Measurements from ENCODE around the gene PDCD1LG2. TPM values are rescaled to one million over a fixed set of nuclear protein-coding genes. Genes with fewer than 3 reads are reported as not detected.

PDCD1LG2 gene
- total RNA-seq, 1 experiment from 2014 or later: not detected

DNA sequence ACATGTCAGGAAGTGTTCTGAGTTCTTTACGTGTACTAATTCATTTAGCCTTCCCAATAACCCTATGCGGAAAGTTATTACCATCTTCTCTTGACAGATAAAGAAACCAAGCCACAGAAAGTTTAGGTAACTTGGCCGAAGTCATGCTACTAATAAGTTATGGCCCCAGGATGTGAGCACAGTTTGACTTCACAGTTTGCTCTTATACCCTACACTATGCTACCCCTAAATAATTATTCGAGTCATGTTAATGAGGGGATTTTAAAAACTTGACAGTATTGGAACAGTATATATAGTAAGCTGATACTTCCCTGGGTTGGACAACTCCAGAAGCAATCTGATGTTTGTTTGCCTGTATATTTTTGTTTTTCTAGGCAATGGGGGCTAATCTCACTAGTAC, 29.4 kb upstream of the PDCD1LG2 start:
- H3K27ac ChIP-seq (ENCODE audit: insufficient read length, low read depth, low read length): no peak overlapping the region
- peaks cover 2 to 8% (median 4%) of the 10 kb centered on the region in 3 experiments; a peak in 4 of 7 replicates for H3K36me3 Mint-ChIP-seq (ENCODE audit: insufficient read depth in 1 of 3, low read depth in 3 of 3)
- TF ChIP-seq, protein P1, sequence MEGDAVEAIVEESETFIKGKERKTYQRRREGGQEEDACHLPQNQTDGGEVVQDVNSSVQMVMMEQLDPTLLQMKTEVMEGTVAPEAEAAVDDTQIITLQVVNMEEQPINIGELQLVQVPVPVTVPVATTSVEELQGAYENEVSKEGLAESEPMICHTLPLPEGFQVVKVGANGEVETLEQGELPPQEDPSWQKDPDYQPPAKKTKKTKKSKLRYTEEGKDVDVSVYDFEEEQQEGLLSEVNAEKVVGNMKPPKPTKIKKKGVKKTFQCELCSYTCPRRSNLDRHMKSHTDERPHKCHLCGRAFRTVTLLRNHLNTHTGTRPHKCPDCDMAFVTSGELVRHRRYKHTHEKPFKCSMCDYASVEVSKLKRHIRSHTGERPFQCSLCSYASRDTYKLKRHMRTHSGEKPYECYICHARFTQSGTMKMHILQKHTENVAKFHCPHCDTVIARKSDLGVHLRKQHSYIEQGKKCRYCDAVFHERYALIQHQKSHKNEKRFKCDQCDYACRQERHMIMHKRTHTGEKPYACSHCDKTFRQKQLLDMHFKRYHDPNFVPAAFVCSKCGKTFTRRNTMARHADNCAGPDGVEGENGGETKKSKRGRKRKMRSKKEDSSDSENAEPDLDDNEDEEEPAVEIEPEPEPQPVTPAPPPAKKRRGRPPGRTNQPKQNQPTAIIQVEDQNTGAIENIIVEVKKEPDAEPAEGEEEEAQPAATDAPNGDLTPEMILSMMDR (conservative IDR thresholded peaks at IDR 0.05): no peak

More for the DNA sequence above, 29.4 kb upstream of the PDCD1LG2 start:
- no peaks in the 10 kb centered on the region for H3K27me3 ChIP-seq (ENCODE audit: insufficient read depth, low read length)
- Mint-ChIP-seq H3K4me1 (peaks cover 4 to 6% of the 10 kb centered on the region in 2 experiments; a peak in 3 of 4 replicates), H3K27ac (no peak overlapping the region), H3K9me3 (peaks cover 11 to 15% of the 10 kb centered on the region in 2 experiments), H3K4me3 (no peak overlapping the region), H3K27me3 (ENCODE audit: low read depth) (peaks cover 7% of the 10 kb centered on the region; the same call in 1 of the 2 replicates)
- no peaks in the 10 kb centered on the region for H3K79me2 ChIP-seq (ENCODE audit: insufficient read depth, low read length)
- no peaks in the 10 kb centered on the region for H4K20me1 ChIP-seq (ENCODE audit: control insufficient read depth, insufficient read depth, insufficient read length)
- H2BK12ac ChIP-seq (ENCODE audit: insufficient read length, low read depth, low read length): no peak overlapping the region
- H2BK120ac ChIP-seq (ENCODE audit: low read depth, low read length, poor library complexity, severe bottlenecking): no peak overlapping the region
- no peak overlapping the region for H2BK20ac ChIP-seq (ENCODE audit: low read depth, low read length, poor library complexity, severe bottlenecking)
- DNase-seq: no peak
- H2BK15ac ChIP-seq (ENCODE audit: low read depth, low read length): no peak overlapping the region
- H3K23me2 ChIP-seq (ENCODE audit: insufficient read length, low read depth, low read length, poor library complexity, severe bottlenecking): no peaks in the 10 kb centered on the region
- H4K8ac ChIP-seq (replicated peaks; ENCODE audit: insufficient read length, low read depth, low read length): no peak overlapping the region
- no peak overlapping the region for H3K23ac ChIP-seq (ENCODE audit: insufficient read length, low read depth, low read length)
- H3K56ac ChIP-seq (ENCODE audit: insufficient read length, low read depth, low read length): no peak overlapping the region
- no peak overlapping the region for H2AK5ac ChIP-seq (ENCODE audit: insufficient read length, low read length)
- H3K9ac ChIP-seq (ENCODE audit: extremely low read depth, insufficient read length, low read length): no peak overlapping the region
- no peak overlapping the region for H3T11ph ChIP-seq (ENCODE audit: low read length)
- H3K14ac ChIP-seq (ENCODE audit: insufficient read depth, low read length): no peak overlapping the region
- H4K5ac ChIP-seq (ENCODE audit: insufficient read length, low read depth, low read length): no peak overlapping the region
- no peak overlapping the region for H3K4ac ChIP-seq (ENCODE audit: low read depth, low read length)
- H4K91ac ChIP-seq (ENCODE audit: insufficient read length, low read depth, low read length): no peak overlapping the region
- H3K9me3 ChIP-seq (ENCODE audit: control insufficient read depth, low read depth, low read length): no peaks in the 10 kb centered on the region
- H2BK5ac ChIP-seq (ENCODE audit: insufficient read length, low read length): no peak overlapping the region
- no peak overlapping the region for H3K4me2 ChIP-seq (ENCODE audit: insufficient read depth, insufficient read length, low read length)
- H3K4me1 ChIP-seq (ENCODE audit: insufficient read depth, low read length): no peaks in the 10 kb centered on the region
- H3K79me1 ChIP-seq (ENCODE audit: insufficient read depth, low read depth, low read length, poor library complexity, severe bottlenecking): no peaks in the 10 kb centered on the region
- WGBS (ENCODE audit: extremely low coverage, insufficient read length, low lambda C conversion rate): no CpG with 5 or more reads among the region's 4 CpGs
- H2AFZ ChIP-seq (ENCODE audit: low read length): no peak overlapping the region
- no peak overlapping the region for H3K18ac ChIP-seq (ENCODE audit: insufficient read length, low read depth, low read length)
